HG03066 (cell line): ENCODE results near the gene SLC16A10.
A peak's percentile ranks its signal among the peaks of the same experiment; 100 is the strongest.
"Not testable (repeated sequence)": the region's sequence is repeated elsewhere in the genome, so short reads cannot be mapped to it uniquely, and the experiment has no call there.

Experiments
- ATAC-seq: cut with Tn5 transposase; IDR thresholded peaks from one replicate; pipeline ENCODE4 v1.9.1; 2021; ENCODE audit warnings: low read depth; ENCODE audit not compliant: unreplicated experiment

The SLC16A10 gene, protein sequence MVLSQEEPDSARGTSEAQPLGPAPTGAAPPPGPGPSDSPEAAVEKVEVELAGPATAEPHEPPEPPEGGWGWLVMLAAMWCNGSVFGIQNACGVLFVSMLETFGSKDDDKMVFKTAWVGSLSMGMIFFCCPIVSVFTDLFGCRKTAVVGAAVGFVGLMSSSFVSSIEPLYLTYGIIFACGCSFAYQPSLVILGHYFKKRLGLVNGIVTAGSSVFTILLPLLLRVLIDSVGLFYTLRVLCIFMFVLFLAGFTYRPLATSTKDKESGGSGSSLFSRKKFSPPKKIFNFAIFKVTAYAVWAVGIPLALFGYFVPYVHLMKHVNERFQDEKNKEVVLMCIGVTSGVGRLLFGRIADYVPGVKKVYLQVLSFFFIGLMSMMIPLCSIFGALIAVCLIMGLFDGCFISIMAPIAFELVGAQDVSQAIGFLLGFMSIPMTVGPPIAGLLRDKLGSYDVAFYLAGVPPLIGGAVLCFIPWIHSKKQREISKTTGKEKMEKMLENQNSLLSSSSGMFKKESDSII

DNA sequence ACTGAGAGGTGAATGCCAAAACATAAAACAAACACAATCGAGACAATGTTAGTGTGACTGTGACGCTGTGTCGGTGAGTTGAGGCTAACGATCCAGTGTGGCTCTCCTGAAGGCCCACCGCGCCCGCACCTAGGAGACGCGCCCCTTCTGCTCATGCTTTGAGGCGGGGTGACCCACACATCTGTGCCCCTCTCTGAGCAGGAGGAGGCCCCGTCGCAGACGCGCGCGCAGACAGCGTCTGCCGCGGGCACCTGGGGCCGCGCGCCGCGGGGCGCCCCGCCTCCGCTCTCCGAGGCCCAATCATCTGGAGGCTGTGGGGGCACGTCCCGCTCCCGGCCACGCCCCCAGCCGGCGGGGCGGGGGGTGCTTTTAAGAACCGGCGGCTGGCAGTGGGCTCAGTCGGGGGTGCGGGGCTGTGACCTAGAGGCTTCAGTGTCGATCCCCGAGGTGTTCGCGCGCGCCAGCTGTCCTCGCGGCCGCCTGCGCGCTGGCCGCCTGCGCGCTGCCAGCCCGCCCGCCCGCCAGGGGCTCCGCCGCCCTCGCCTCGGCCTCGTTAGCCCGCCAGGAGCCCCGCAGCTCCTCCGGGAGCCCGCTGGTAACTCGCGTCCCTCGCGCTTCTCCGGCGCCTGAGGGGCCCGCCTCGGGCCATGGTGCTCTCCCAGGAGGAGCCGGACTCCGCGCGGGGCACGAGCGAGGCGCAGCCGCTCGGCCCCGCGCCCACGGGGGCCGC, at the start of gene SLC16A10:
Gene SLC16A10, plus strand, starts transcription at position 398 of the 730 bp plus-strand sequence. Its CDS starts 250 bp downstream, at position 648.
- peak; percentile 68 for ATAC-seq

DNA sequence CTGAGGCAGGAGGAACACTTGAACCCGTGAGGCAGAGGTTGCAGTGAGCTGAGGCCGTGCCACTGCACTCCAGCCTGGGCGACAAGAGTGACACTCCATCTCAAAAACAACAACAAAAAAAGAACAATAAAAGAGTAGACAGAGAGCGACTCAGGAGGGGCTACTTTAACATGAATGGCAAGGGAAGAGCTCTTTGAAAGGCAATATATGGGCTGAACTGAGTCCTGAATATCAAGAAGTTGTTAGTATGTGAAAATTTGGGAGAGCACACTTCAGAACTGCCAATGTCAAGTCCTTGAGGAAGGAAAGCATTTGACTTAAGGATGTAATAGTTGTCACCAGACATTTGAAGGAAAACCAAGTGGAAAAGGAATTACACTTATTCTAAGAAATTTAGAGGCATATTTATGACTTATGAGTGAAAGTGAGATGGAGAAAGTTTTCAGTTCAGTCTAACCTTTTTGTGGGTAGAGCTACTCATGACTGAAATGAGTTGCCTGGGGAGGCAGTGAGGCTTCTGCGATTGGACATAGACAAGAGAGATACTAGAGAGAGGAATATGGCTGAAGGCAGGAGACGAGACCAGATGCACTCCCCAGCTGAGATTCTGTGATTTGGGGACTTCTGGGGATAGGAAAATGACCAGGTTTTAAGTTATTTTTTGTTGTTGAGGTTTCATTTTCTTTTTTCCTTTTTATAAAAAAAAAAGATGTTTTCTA, 48.6 kb upstream of the SLC16A10 start:
- ATAC-seq = no peak

DNA sequence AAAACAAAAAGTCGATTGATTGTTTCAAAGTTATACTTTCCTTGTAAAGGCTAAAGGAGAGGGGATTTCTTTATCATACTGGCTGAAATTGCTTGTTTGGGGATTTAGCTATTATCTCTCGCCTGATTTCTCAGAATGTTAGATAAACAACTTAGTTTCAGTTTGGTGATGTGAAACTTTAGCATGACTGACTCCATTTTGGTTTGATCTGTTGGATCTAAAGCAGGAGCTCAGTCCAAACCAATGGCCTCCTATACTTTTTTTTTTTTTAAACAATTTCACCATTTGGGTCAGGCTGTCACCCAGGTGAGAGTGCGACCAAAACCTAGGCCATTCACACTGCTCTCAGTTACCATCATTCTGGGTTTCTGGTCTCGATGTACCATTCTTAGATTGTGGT, 45.4 kb upstream of the SLC16A10 start:
- ATAC-seq = no peak

DNA sequence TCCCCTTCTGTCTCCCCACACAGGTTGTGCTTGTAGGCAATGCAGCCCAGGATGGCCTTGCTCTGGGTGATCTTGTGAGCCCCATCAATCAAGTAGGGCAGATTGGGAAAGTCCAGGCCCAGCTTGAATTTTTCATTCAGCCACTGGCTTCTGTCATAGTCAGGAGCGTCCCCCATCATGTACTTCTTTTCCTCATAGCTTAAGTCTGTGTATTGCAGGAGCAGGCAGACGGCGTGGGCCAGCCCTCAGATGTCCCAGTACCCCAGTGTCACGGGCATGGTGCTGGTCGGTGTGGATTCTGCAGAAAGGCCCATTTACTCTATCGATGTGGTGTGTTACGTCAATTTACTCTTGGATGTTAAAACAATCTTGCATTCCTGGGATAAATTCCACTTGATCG, 40.1 kb upstream of the SLC16A10 start:
- no peak for ATAC-seq

DNA sequence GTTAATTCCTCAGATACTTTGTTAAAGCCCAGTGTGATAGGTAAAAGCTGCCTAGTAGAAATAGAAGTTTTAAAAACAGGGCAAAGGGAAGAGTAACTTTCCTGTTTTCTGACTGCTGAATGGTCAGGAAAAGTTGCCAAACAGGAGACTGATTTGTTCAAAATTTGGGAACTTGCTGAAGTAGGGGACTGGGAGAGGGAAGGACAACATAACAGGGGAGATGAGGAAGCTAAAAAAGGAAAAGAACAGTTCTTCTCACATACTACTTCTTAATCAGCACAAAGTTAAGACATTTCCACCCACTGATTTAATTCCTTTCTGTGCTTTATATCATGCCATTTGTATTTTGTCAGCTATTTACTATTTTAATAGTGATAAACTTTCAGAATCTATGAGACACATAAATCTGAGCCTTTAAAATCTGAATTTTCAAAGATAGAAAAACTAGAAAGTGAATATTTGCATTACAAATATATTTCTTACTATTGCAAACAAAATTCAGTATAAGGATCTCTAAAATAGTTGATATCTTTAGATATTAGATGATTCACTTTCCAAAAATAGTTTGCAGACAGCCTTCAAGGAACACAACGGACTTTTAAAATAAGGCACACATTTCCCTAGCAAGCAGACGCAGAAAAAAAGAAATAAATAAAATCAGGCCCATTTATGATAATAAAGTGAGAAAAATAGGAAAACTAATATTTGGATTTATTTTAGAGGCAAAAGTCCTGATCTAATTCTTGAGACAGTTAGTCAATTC, 36.9 kb upstream of the SLC16A10 start:
- no peak for ATAC-seq

DNA sequence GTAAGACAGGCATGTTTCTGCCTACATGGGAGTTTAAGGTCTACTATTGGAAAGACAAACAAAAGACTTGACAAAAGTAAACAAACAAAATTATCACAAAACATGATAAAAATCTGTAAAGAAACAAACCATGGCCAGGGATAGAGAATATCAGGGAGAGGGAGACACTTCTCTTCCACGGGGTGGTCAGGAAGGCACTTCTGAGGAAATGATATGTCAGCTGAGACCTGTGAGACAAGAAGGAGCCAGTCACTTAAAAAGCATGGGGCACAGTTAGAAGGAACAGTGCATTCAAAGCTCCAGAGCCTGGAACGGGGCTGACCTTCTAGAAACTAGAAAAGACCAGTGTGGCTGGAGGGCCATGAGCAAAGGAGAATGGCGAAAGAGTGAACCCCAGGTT, 35.1 kb upstream of the SLC16A10 start:
- no peak for ATAC-seq

DNA sequence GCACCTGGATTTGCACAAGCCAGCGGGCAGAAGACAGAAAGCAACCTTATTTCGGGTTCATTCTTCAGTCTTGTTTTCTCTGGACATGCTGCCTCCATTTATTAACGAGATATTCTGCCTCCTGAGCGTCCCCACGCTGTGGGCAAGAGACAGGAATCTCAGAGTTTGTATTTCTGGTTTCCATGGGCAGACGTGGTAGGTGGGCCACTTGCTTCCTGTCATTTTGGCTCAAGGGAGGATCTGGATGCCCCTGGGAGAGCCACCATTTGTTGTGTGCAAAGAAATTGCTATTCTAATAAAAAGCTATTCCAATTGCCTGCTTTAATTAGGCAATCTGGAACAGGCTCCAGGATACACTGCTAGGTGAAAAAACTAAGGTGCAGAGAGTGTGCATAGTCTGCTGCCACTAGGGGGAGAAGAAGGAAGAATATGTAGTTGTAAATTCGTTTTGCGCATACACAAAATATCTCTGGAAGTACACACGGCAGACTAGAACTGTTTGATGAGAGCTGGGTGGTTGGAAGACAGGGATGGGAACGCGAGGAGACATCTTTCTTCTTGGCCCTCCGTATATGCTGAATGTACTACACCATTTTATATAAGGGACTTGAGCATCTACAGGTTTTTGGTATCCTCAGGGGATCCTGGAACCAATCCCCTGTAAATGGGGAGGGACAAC, 30.1 kb upstream of the SLC16A10 start:
- ATAC-seq = peak; percentile 66

DNA sequence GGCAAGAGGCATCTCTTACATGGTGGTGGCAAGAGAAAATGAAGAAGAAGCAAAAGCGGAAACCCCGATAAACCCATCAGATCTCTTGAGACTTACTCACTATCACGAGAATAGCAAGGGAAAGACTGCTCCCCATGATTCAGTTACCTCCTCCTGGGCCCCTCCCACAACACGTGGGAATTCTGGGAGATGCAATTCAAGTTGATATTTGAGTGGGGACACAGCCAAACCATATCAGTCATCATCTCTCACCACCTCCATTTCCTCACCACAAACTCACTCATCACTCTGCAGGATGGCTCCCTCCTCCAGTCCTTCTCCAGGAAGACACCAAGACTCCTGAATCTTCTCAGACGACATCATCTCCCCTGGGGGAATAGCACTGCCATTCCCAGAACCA, 25.8 kb upstream of the SLC16A10 start:
- ATAC-seq = no peak

DNA sequence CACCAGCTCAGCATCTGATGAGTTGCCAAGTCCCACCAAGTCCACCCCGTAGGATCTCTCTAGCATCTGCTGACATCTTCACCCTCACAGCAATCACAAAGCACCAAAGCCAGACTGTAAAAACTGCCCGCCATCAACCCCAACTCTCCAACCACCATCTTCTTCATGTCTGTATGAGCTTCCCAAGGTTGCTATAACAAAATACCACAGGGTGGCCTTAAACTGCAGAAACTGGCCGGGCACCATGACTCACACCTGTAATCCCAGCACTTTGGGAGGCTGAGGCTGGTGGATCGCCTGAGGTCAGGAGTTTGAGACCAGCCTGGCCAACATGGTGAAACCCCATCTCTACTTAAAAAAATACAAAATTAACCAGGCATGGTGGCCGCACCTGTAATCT, 25.3 kb upstream of the SLC16A10 start:
- not testable (repeated sequence) for ATAC-seq

DNA sequence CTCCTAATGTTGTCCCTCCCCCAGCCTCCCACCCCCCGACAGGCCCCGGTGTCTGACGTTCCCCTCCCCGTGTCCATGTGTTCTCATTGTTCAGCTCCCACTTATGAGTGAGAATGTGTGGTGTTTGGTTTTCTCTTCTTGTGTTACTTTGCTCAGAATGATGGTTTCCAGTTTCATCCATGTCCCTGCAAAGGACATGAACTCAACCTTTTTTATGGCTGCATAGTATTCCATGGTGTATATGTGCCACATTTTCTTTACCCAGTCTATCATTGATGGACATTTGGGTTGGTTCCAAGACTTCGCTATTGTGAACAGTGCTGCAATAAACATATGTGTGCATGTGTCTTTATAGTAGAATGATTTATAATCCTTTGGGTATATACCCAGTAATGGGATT, 24.4 kb upstream of the SLC16A10 start:
- ATAC-seq = not testable (repeated sequence)

DNA sequence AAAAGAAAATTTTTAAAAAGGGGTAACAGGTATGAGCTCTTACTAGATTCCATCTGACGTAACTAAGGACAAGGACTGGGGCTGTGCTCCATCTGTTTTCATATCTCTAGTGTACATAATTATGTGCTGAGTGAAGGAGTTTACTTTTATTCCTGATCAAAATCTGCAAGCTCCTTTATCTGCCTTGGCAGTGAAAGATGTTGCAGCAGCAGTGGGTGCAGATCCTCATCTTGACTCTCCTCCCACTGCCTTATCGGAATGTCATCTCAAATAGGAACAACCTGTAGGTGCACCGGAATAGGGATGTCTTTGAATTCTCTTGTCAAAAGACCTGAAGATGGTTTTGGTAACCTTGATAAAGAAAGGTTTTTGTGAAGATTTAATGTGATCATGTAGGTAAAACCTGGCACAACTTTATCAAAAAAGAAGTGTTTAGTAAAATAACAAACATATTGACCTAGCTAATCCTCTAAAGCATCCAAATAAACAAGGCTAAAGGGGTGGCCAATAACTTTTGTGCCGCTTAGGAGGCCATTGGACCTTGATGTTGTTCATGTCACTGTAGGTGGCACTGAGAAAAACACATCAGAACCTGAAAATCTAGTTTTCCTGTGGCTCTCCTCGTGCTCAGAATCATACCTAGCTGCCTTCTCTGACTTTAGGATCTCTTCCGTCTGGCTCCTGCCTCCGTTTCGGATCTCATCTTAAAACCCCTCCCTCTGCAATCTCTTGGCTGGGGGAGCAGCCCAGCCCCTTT, 19.0 kb upstream of the SLC16A10 start:
- no peak for ATAC-seq

DNA sequence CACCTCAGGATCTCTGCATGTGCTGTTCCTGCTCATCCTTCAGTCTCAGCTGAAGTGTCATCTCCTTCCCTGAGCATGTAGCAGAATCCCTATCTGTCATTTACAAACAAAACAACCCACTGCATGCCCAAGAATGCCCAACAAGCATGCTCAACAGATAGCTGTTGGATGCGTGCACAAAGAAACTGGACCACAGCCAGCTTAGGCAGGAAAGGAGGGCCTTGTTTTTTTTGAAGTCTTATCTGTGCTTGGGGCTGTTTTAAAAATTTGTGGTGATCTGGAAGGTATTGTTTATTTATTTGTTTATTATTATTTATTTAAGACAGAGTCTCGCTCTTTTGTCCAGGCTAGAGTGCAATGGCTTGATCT, 18.5 kb upstream of the SLC16A10 start:
- ATAC-seq = no peak

DNA sequence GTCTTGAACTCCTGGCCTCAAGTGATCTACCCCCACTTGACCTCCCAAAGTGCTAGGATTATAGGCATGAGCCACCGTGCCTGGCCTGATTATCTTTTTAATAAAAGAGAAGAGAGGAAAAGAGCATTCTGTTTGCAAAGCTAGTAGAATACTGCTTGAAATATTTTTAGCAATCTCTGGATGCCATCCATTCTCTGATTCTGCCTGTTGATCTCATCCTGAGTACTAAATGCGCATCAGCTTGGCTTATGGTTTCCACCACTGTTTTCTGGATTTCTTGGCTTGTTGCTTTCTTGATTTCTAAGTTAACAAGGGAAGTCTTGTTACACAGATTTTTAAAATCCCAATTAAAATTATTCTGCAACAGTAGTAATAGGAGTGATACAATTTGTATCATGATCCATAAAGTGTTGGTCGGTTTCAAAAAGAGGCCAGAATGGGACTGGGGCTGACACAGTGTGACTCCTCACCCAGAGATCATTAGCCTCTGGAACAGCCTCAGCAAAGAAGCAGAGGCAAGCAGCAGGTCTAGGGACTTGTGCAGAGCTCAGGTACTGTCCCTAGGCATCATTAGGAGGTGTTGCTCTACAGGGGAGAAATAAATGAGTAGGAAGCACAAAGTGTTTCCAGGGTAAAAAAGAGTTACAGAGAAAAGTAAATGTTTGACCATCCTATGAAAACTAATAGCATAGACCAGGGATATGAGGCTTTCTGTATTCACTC, 17.8 kb upstream of the SLC16A10 start:
- ATAC-seq = no peak

DNA sequence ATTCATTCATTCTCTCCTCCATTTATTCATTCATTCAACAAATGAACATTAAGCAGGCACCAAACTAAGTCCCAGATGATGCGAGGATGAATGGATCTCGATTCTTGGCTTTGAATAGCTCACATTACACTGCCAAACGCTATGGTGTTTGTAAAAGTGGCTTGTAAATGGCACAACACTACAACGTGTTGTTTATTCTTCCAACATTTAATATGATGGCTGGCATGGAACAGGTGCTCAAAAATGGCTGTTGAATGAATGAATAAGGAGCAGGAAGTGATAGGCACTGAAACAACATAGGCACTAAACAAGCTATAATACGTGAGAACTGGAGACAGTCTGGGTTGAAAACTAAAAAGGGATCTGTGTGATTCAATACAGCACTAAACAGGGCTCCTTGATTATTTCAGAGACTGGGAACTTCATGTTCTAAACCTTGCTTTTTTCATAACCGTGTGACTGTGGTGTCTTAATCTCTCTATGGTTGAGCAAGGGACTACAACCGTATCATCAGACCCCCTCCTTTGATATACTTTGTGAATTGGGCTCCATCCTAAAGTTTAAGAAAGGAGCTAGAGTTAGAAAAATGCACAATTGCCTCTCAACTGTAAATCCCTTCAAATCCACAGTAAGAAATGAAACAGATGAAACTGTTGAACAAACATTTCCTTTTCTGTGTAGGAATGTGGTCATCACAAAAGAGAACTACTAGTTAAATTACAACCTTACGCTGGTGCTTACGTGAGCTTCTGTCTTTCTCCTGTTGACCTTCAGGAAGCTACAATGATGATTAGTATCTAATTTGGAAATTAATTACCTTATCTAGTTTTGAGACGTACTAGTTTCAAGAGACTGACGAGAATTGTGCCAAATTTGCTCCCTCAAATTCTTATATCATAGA, 16.9 kb upstream of the SLC16A10 start:
- no peak for ATAC-seq

DNA sequence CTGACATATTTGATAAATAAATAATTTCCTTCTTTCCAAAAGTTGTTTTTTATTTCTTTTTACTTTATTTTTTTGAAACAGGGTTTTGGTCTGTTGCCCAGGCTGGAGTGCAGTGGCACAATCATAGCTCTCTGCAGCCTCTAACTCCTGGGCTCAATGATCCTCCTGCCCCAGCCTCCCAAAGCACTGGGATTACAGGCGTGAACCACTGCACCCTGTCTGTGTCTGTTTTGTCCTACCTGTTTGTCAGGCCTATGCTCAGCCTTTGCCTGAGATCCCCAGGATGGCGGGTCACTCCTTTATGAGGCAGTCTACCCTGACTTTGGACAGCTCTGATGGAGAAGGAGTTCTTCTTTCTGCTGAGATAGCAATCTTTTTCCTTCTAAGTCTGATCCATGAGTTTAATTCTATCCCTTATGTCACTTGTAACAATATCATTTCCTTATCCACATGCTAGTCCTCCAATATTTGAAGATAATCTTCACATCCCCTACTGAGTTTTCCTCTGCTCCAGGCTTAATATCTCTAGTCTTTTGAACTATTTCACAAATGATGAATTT, 14.4 kb upstream of the SLC16A10 start:
- ATAC-seq = no peak

DNA sequence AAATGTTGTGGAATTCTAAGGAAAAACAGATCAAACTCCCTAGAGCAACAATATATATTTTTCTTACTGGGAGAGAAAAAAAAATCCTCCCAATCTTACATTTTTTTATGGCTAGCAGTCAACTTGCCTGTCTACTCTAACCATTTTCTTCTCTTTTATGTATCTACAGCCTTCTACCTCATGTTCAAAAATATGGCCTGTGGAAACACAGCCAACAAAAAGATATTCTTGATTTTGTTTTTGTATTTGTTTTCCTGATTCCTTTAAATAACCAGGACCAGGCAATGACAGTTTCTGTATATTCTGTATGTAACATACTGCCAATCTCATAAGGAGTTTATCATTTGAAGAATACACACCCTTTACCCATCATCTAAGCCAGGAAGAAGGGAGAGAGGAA, 13.0 kb upstream of the SLC16A10 start:
- ATAC-seq = no peak

DNA sequence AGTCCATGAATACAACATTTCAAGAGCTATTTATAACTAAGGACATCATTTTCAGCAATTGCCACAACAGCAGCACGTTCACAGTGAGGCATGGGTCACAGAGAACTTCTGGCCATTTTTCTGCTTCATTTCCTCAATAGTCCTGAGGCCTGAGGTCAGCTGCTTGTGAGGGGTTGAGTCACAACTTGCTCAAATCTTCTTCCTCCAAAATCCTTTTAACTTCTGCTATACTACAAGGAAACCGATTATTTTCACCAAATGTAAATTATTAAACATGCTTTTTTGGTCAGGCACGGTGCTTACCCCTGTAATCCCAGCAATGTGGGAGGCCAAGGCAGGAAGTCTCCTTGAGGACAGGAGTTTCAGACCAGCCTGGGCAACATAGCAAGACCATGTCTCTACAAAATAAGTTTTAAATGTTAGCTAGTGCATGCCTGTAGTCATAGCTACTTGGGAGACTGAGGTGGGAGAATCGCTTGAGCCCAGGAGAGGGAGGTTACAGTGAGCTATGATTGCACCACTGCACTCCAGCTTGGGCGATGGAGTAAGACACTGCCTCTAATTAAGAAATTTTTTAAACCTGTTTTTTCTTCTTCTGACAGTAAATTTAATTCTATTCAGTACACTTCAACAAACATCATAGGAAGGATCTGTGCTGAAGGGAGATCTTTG, 11.1 kb upstream of the SLC16A10 start:
- ATAC-seq = no peak
